ENCODE measurements around the gene GPC3.

- no peak for TF ChIP-seq POLR2AphosphoS5 (IDR thresholded peaks at IDR 0.05)
- TF ChIP-seq, protein P1, sequence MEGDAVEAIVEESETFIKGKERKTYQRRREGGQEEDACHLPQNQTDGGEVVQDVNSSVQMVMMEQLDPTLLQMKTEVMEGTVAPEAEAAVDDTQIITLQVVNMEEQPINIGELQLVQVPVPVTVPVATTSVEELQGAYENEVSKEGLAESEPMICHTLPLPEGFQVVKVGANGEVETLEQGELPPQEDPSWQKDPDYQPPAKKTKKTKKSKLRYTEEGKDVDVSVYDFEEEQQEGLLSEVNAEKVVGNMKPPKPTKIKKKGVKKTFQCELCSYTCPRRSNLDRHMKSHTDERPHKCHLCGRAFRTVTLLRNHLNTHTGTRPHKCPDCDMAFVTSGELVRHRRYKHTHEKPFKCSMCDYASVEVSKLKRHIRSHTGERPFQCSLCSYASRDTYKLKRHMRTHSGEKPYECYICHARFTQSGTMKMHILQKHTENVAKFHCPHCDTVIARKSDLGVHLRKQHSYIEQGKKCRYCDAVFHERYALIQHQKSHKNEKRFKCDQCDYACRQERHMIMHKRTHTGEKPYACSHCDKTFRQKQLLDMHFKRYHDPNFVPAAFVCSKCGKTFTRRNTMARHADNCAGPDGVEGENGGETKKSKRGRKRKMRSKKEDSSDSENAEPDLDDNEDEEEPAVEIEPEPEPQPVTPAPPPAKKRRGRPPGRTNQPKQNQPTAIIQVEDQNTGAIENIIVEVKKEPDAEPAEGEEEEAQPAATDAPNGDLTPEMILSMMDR (IDR thresholded peaks at IDR 0.05): no peak
Measured at GRCh38 chrX:133698298-133698697, 287.1 kb downstream of the GPC3 start.
